BLaER1 treated with 17β-estradiol and CSF1 and Interleukin-3, amounts not matched to agents 10 nM and 100 nM (cell line): ENCODE measurements around the gene UBL4A.

Experiments
- H3K27ac ChIP-seq, 11 experiments: shearing (Covaris generic); formaldehyde crosslinking; 2 replicates each; pipeline ENCODE4 v1.8.1; 2022
- H3K27me3 ChIP-seq, 11 experiments: shearing (Covaris generic); formaldehyde crosslinking; 2 replicates each; pipeline ENCODE4 v1.8.1; 2022
- H3K36me3 ChIP-seq, 11 experiments: shearing (Covaris generic); formaldehyde crosslinking; 2 replicates each; pipeline ENCODE4 v1.8.1; 2022
- H3K4me1 ChIP-seq, 10 experiments: shearing (Covaris generic); formaldehyde crosslinking; 2 replicates each; pipeline ENCODE4 v1.8.1; 2022
- H3K4me2 ChIP-seq, 11 experiments: shearing (Covaris generic); formaldehyde crosslinking; 2 replicates each; pipeline ENCODE4 v1.8.1; 2022
- H3K4me3 ChIP-seq, 10 experiments: shearing (Covaris generic); formaldehyde crosslinking; 2 replicates each; pipeline ENCODE4 v1.8.1; 2022
- H3K9ac ChIP-seq, 11 experiments: shearing (Covaris generic); formaldehyde crosslinking; 2 replicates each; pipeline ENCODE4 v1.8.1; 2022
- H3K9me3 ChIP-seq, 11 experiments: shearing (Covaris generic); formaldehyde crosslinking; replicated peaks in 1 of 11; 2 replicates each; pipeline ENCODE4 v1.8.1; 2022
- H4K20me1 ChIP-seq, 11 experiments: shearing (Covaris generic); formaldehyde crosslinking; 2 replicates each; pipeline ENCODE4 v1.8.1; 2022
- Cebpa-rat ChIP-seq, 11 experiments: shearing (Covaris generic); IDR thresholded peaks; 2 replicates each; pipeline ENCODE4 v1.8.1; 2022

Gene UBL4A

GRCh38 chrX:154486396-154487207, at the start of gene UBL4A:
Gene UBL4A (minus strand): TSS chrX:154486615. CDS start chrX:154486584, 31 bp downstream.
- H3K27me3 ChIP-seq, result peaks cover 26 to 42% (median 38%) of the 10 kb centered on the region in 11 experiments
- peak within 1 kb of the TSS; percentile 44 to 88 (median 82) for H3K27ac ChIP-seq
- TF ChIP-seq Cebpa-rat (IDR thresholded peaks at IDR 0.05), result no peak
- H3K36me3 ChIP-seq, result peaks cover 0 to 31% (median 16%) of the 10 kb centered on the region in 11 experiments; a peak in 14 of 22 replicates
- H3K9ac ChIP-seq, result peak within 1 kb of the TSS; percentile 73 to 91 (median 84)
- peak within 1 kb of the TSS; percentile 71 to 84 (median 77) for H3K4me3 ChIP-seq
- H3K4me1 ChIP-seq, result peaks cover 51 to 73% (median 68%) of the 10 kb centered on the region in 10 experiments
- peak within 1 kb of the TSS; percentile 75 to 89 (median 81) for H3K4me2 ChIP-seq
- peaks cover 0 to 43% (median 14%) of the 10 kb centered on the region in 11 experiments; a peak in 11 of 22 replicates for H4K20me1 ChIP-seq
- peaks cover 0 to 56% (median 31%) of the 10 kb centered on the region in 11 experiments; a peak in 15 of 22 replicates for H3K9me3 ChIP-seq

GRCh38 chrX:154535892-154536291, 49.5 kb upstream of the UBL4A start:
- Histone ChIP-seq H3K4me2 (no peak overlapping the region), H4K20me1 (peaks cover 0 to 79% (median 35%) of the 10 kb centered on the region in 11 experiments; a peak in 16 of 22 replicates), H3K27ac (peak overlapping the region in 1 of 11 experiments; percentile 37; a peak in 1 of 22 replicates)

GRCh38 chrX:154534526-154535322, 48.3 kb upstream of the UBL4A start:
- Histone ChIP-seq H3K27me3 (peaks cover 46 to 91% (median 70%) of the 10 kb centered on the region in 11 experiments), H3K4me1 (peaks cover 0 to 18% (median 5%) of the 10 kb centered on the region in 10 experiments; a peak in 15 of 20 replicates), H3K4me3 (no peak overlapping the region), H3K36me3 (peaks cover 22 to 60% (median 38%) of the 10 kb centered on the region in 11 experiments; a peak in 20 of 22 replicates), H3K27ac (peak overlapping the region in 7 of 11 experiments; percentile 24 to 67 (median 61); a peak in 13 of 22 replicates), H4K20me1 (peaks cover 0 to 85% (median 37%) of the 10 kb centered on the region in 11 experiments; a peak in 16 of 22 replicates), H3K4me2 (peak overlapping the region in 10 of 11 experiments; percentile 9 to 65 (median 44); a peak in 17 of 22 replicates), H3K9ac (peak overlapping the region in 10 of 11 experiments; percentile 15 to 68 (median 56); a peak in 15 of 22 replicates), H3K9me3 (no peaks in the 10 kb centered on the region)
- no peak for TF ChIP-seq Cebpa-rat (IDR thresholded peaks at IDR 0.05)

More at GRCh38 chrX:154535892-154536291, 49.5 kb upstream of the UBL4A start:
- Histone ChIP-seq H3K4me3 (no peak overlapping the region), H3K4me1 (peaks cover 0 to 27% (median 9%) of the 10 kb centered on the region in 10 experiments; a peak in 17 of 20 replicates), H3K9ac (no peak overlapping the region; a peak in 1 of 22 replicates), H3K27me3 (peaks cover 48 to 91% (median 68%) of the 10 kb centered on the region in 11 experiments), H3K9me3 (no peaks in the 10 kb centered on the region), H3K36me3 (peaks cover 22 to 57% (median 41%) of the 10 kb centered on the region in 11 experiments; a peak in 20 of 22 replicates)
- no peak for TF ChIP-seq Cebpa-rat (IDR thresholded peaks at IDR 0.05)

- Histone ChIP-seq H3K4me3 (no peak overlapping the region), H3K9me3 (no peaks in the 10 kb centered on the region), H3K27me3 (peaks cover 39 to 87% (median 66%) of the 10 kb centered on the region in 11 experiments), H3K27ac (no peak overlapping the region), H3K9ac (no peak overlapping the region), H3K4me1 (peaks cover under 1 to 13% (median 5%) of the 10 kb centered on the region in 10 experiments; a peak in 16 of 20 replicates), H4K20me1 (peaks cover 0 to 74% (median 33%) of the 10 kb centered on the region in 11 experiments; a peak in 16 of 22 replicates), H3K36me3 (peaks cover 22 to 56% (median 38%) of the 10 kb centered on the region in 11 experiments; a peak in 20 of 22 replicates), H3K4me2 (no peak overlapping the region)
- no peak for TF ChIP-seq Cebpa-rat (IDR thresholded peaks at IDR 0.05)
These were observed 46.3 kb upstream of the UBL4A start for GRCh38 chrX:154532690-154533089.

GRCh38 chrX:154531626-154532025, 45.2 kb upstream of the UBL4A start:
- Histone ChIP-seq H3K4me3 (no peak overlapping the region), H3K27ac (no peak overlapping the region), H3K9me3 (no peaks in the 10 kb centered on the region), H3K36me3 (peaks cover 22 to 56% (median 38%) of the 10 kb centered on the region in 11 experiments; a peak in 20 of 22 replicates), H3K27me3 (peaks cover 40 to 87% (median 66%) of the 10 kb centered on the region in 11 experiments), H4K20me1 (peaks cover 0 to 66% (median 29%) of the 10 kb centered on the region in 11 experiments; a peak in 16 of 22 replicates), H3K9ac (no peak overlapping the region), H3K4me2 (no peak overlapping the region), H3K4me1 (peaks cover 10 to 22% (median 14%) of the 10 kb centered on the region in 10 experiments; a peak in 17 of 20 replicates)
- no peak for TF ChIP-seq Cebpa-rat (IDR thresholded peaks at IDR 0.05)

GRCh38 chrX:154530286-154530685, 43.9 kb upstream of the UBL4A start:
- peaks cover 0 to 53% (median 19%) of the 10 kb centered on the region in 11 experiments; a peak in 15 of 22 replicates for H4K20me1 ChIP-seq
- no peaks in the 10 kb centered on the region for H3K9me3 ChIP-seq
- H3K36me3 ChIP-seq, result peaks cover 14 to 47% (median 32%) of the 10 kb centered on the region in 11 experiments; a peak in 20 of 22 replicates
- H3K4me1 ChIP-seq, result peaks cover 15 to 31% (median 22%) of the 10 kb centered on the region in 10 experiments; a peak in 19 of 20 replicates
- no peak for TF ChIP-seq Cebpa-rat (IDR thresholded peaks at IDR 0.05)
- H3K4me3 ChIP-seq, result no peak overlapping the region
- no peak overlapping the region for H3K9ac ChIP-seq
- H3K4me2 ChIP-seq, result no peak overlapping the region
- peaks cover 42 to 87% (median 66%) of the 10 kb centered on the region in 11 experiments for H3K27me3 ChIP-seq
- H3K27ac ChIP-seq, result no peak overlapping the region

GRCh38 chrX:154529206-154529612, 42.8 kb upstream of the UBL4A start:
- TF ChIP-seq Cebpa-rat (IDR thresholded peaks at IDR 0.05), result 0 out of 22 replicates have a peak, but pooled peaks of 1 of the 11 experiments have one; percentile 32
- Histone ChIP-seq H3K36me3 (peaks cover 14 to 38% (median 25%) of the 10 kb centered on the region in 11 experiments; a peak in 20 of 22 replicates), H3K27ac (no peak overlapping the region), H3K27me3 (peaks cover 47 to 89% (median 73%) of the 10 kb centered on the region in 11 experiments), H3K4me1 (peaks cover 10 to 27% (median 17%) of the 10 kb centered on the region in 10 experiments; a peak in 19 of 20 replicates), H4K20me1 (peaks cover 0 to 44% (median 11%) of the 10 kb centered on the region in 11 experiments; a peak in 13 of 22 replicates), H3K4me2 (no peak overlapping the region), H3K9ac (no peak overlapping the region), H3K9me3 (no peaks in the 10 kb centered on the region), H3K4me3 (no peak overlapping the region)
